ENCODE results near the gene ISG15. TPM values are rescaled to one million over a fixed set of nuclear protein-coding genes. Genes with fewer than 3 reads are reported as not detected.
A peak's percentile ranks its signal among the peaks of the same experiment; 100 is the strongest.
"Not testable (repeated sequence)": the region's sequence is repeated elsewhere in the genome, so short reads cannot be mapped to it uniquely, and the experiment has no call there.

ISG15 gene
- total and polyA plus RNA-seq, 9 of the 15 experiments (the other 6 are each of a cell fraction or from before 2014, with no cell fraction given): 0.40 to 58.3 (median 12.2) TPM

- CTCF ChIA-PET (ENCODE audit: low intra/inter-chr PET ratio): not testable (repeated sequence)
Measured at GRCh38 chr1:1010131-1010530, 3.2 kb upstream of the ISG15 start.

More at GRCh38 chr1:1010131-1010530, 3.2 kb upstream of the ISG15 start:
- H3K27ac ChIP-seq (ENCODE audit: extremely low read depth, low read depth, low read length); H3K4me2 ChIP-seq (ENCODE audit: insufficient read depth, low read length); H3K27me3 ChIP-seq (ENCODE audit: control insufficient read depth in 2 of 2, insufficient read depth in 2 of 2, low read length in 2 of 2); H3K9me3 ChIP-seq (replicated peaks; ENCODE audit: control insufficient read depth, insufficient read depth, low read depth, low read length); H3K4me3 ChIP-seq; H3K36me3 ChIP-seq (ENCODE audit: control insufficient read depth, insufficient read depth, low read length); H4K20me1 ChIP-seq (replicated peaks; ENCODE audit: control insufficient read depth, insufficient read depth, low read length); H2AFZ ChIP-seq (ENCODE audit: low read depth, low read length); FAIRE-seq; ATAC-seq; intact Hi-C loops (cut with micrococcal nuclease); BruUV-seq (replicated peaks); H3K9ac ChIP-seq (ENCODE audit: insufficient read depth in 1 of 2, low read depth in 2 of 2, low read length in 2 of 2); H3K9me1 ChIP-seq (ENCODE audit: control insufficient read depth, insufficient read depth, low read length); H3K79me2 ChIP-seq (ENCODE audit: control insufficient read depth, insufficient read depth, low read length); DNase-seq (ENCODE audit: extremely low read depth in 1 of 4, low spot score in 3 of 4); in situ Hi-C loops (cut with MboI): not testable (repeated sequence)
- peaks cover 24 to 43% of the 10 kb centered on the region in 2 experiments for H3K4me1 ChIP-seq (replicated peaks in 1 of 2; ENCODE audit: control insufficient read depth in 2 of 2, insufficient read depth in 2 of 2, low read length in 2 of 2)
- POLR2A ChIA-PET: interaction anchor here (1.1 kb wide), 1 partner anchor 8 kb away, joined by 4 read pairs; no protein-coding TSS in a partner anchor
- 34% methylated on average over 8 of the region's 8 CpGs for WGBS (ENCODE audit: insufficient coverage, low coverage, missing lambda C conversion rate)
- TF ChIP-seq ZBTB33 (CRISPR knock-in tag; IDR thresholded peaks at IDR 0.05): peak; percentile 31; the same call in 1 of the 2 replicates
